DMS153 (cell line): ENCODE measurements around the gene MUC6.

Experiments
- DNase-seq: peaks from one replicate; lab custom pipeline; 2025; lab: John Stamatoyannopoulos, UW

MUC6 gene

GRCh38 chr11:967995-968751 lies 68.3 kb downstream of the MUC6 start:
- DNase-seq = no peak

GRCh38 chr11:965206-965775 lies 71.2 kb downstream of the MUC6 start:
- no peak for DNase-seq

DNA sequence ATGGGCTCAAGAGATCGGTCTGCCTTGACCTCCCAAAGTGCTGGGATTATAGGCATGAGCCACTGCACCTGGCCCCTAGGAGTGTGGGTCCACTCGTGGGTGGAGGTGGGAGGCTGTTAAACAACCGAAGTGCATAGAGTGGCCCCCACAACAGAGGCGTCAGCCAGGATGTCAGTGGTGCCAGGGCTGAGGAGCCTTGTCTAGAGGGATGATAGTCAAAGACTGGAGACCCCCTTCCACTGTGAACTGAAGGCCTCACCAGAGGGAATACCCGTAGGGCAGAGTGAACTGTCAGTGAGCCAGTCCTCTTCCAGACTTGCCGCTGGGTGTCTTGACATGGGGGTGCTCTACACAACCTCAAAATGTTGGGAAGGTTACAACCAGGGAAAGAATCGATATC lies 72.7 kb downstream of the MUC6 start:
- DNase-seq = no peak
